K562 (cell line): Measurements from ENCODE around the gene VARS1. TPM values are rescaled to one million over a fixed set of nuclear protein-coding genes. Genes with fewer than 3 reads are reported as not detected.

Experiments used
- AFF1 ChIP-seq, 2 experiments: fragments of 450-650 bp; IDR thresholded peaks; 2 replicates each; pipeline ENCODE4 v1.6.1; 2018; ENCODE audit warnings: mild to moderate bottlenecking in 2 of 2, low read depth in 1 of 2; ENCODE audit not compliant: partially characterized antibody in 2 of 2
- BHLHE40 ChIP-seq: IDR thresholded peaks from 2 replicates; pipeline ENCODE4 v1.6.1; 2011; ENCODE audit warnings: low read length, improper control_type of control experiment
- BMI1 ChIP-seq: fragments of 150-350 bp; IDR thresholded peaks from 2 replicates; pipeline ENCODE4 v1.6.1; 2014; ENCODE audit warnings: low read length
- EHMT2 ChIP-seq: fragments of 450-650 bp; IDR thresholded peaks from 2 replicates; pipeline ENCODE4 v1.6.1; 2018; ENCODE audit warnings: antibody characterized with exemption
- ETV5 ChIP-seq: sonication (generic); formaldehyde crosslinking; IDR thresholded peaks from 2 replicates; pipeline ENCODE4 v1.4.0; 2020; ENCODE audit warnings: low read depth, mild to moderate bottlenecking, missing genetic modification reagents
- FOXK2 ChIP-seq, 2 experiments: fragments of 450-650 bp; IDR thresholded peaks in 1 of 2; conservative IDR thresholded peaks in 1 of 2; 2 replicates each; pipeline ENCODE4 v1.6.1; 2016; ENCODE audit warnings: low read depth in 2 of 2, mild to moderate bottlenecking in 1 of 2
- FUS ChIP-seq: fragments of 200-400 bp; formaldehyde crosslinking; optimal IDR thresholded peaks from 2 replicates; pipeline ENCODE3; 2017; ENCODE audit warnings: low read depth, low read length
- GABPB1 ChIP-seq: sonication (generic); formaldehyde crosslinking; IDR thresholded peaks from 2 replicates; pipeline ENCODE4 v1.8.0; 2022; ENCODE audit warnings: mild to moderate bottlenecking, missing genetic modification reagents
- ILF3 ChIP-seq: fragments of 450-650 bp; IDR thresholded peaks from 2 replicates; pipeline ENCODE4 v1.6.1; 2018; ENCODE audit warnings: antibody characterized with exemption, mild to moderate bottlenecking, moderate library complexity, borderline replicate concordance
- MAFF ChIP-seq: IDR thresholded peaks from 2 replicates; pipeline ENCODE4 v1.6.1; 2012; ENCODE audit warnings: low read length, improper control_type of control experiment
- NCOA6 ChIP-seq: fragments of 450-650 bp; IDR thresholded peaks from 2 replicates; pipeline ENCODE4 v1.6.1; 2017; ENCODE audit warnings: mild to moderate bottlenecking
- NR1H2 ChIP-seq: sonication (generic); formaldehyde crosslinking; IDR thresholded peaks from 2 replicates; pipeline ENCODE4 v1.4.0; 2020; ENCODE audit warnings: mild to moderate bottlenecking, missing genetic modification reagents
- NR2C2 ChIP-seq, 2 experiments: fragments of 200-800 bp in 1 of 2; sonication (Bioruptor generic) in 1 of 2; sonication (generic) in 1 of 2; formaldehyde crosslinking in 1 of 2; IDR thresholded peaks; 2 replicates each; pipeline versions ENCODE4 v1.6.1 to v1.8.0; 2016 to 2022; ENCODE audit warnings: mild to moderate bottlenecking in 1 of 2, missing compliant biosample characterization in 1 of 2, missing genetic modification characterization in 1 of 2, missing genetic modification reagents in 1 of 2
- NR4A1 ChIP-seq, 2 experiments: fragments of 250-450 bp in 1 of 2; fragments of 450-650 bp in 1 of 2; sonication (Bioruptor Pico) in 1 of 2; IDR thresholded peaks; 2 replicates each; pipeline versions ENCODE4 v1.4.0 to v1.6.1; 2016 to 2020; ENCODE audit warnings: mild to moderate bottlenecking in 2 of 2, missing compliant biosample characterization in 1 of 2, missing genetic modification characterization in 1 of 2, moderate library complexity in 1 of 2
- POLR3A ChIP-seq: IDR thresholded peaks from 2 replicates; pipeline ENCODE4 v1.6.1; 2011; ENCODE audit warnings: borderline replicate concordance, mild to moderate bottlenecking, moderate library complexity; ENCODE audit not compliant: insufficient read length, insufficient read depth; ENCODE audit errors: extremely low read depth
- SMAD2 ChIP-seq: fragments of 150-350 bp; IDR thresholded peaks from 2 replicates; pipeline ENCODE4 v1.6.1; 2014; ENCODE audit warnings: low read depth, mild to moderate bottlenecking, low read length
- SNAPC5 ChIP-seq: fragments of 250-450 bp; sonication (Bioruptor Pico); IDR thresholded peaks from 2 replicates; pipeline ENCODE4 v1.8.0; 2021; ENCODE audit warnings: moderate library complexity, mild to moderate bottlenecking, inconsistent platforms
- SUPT5H ChIP-seq: fragments of 450-650 bp; IDR thresholded peaks from 2 replicates; pipeline ENCODE4 v1.6.1; 2016
- TEAD4 ChIP-seq, 2 experiments: sonication (generic) in 1 of 2; formaldehyde crosslinking in 1 of 2; IDR thresholded peaks; 2 replicates each; pipeline versions ENCODE4 v1.6.1 to v1.8.0; 2012 to 2022; ENCODE audit warnings: borderline replicate concordance in 1 of 2, inconsistent platforms in 1 of 2, low read length in 1 of 2, mild to moderate bottlenecking in 1 of 2, missing genetic modification reagents in 1 of 2
- ZFX ChIP-seq: sonication (generic); formaldehyde crosslinking; IDR thresholded peaks from 2 replicates; pipeline ENCODE4 v1.8.0; 2022; ENCODE audit warnings: mild to moderate bottlenecking, missing genetic modification reagents, moderate library complexity
- ZNF395 ChIP-seq: fragments of 200-800 bp; sonication (Bioruptor generic); IDR thresholded peaks from 2 replicates; pipeline ENCODE4 v1.6.1; 2017; ENCODE audit warnings: missing genetic modification characterization, missing compliant biosample characterization
- ZNF830 ChIP-seq: fragments of 250-450 bp; sonication (Bioruptor Pico); IDR thresholded peaks from 2 replicates; pipeline ENCODE4 v1.5.0; 2021; ENCODE audit warnings: mild to moderate bottlenecking
- polyA plus RNA-seq, 8 experiments: library from polyadenylated mRNA; depleted of rRNA in 4 of 8; stranded (reverse) in 5 of 8; unstranded in 3 of 8; fragments of >200 nt; fragmentation: Nextera tagmentation in 2 of 8; fragmentation: Illumina TruSeq in 1 of 8; extraction: Ambion mirVana in 2 of 8; extraction: Trizol in 1 of 8; gene quantifications; 2 replicates each; pipeline versions ENCODE4 v1.2.1 to v1.2.3, GENCODE V29; 2011 to 2014; ENCODE audit warnings: inconsistent platforms in 1 of 8, missing spikeins in 1 of 8
- total RNA-seq, 7 experiments: library from RNA; depleted of rRNA in 6 of 7; stranded (reverse); fragments of >200 nt in 6 of 7; fragmentation: Illumina TruSeq in 2 of 7; extraction: Trizol in 2 of 7; gene quantifications; 2 replicates each; pipeline versions ENCODE4 v1.2.1 to v1.2.3, GENCODE V29; 2011 to 2021; ENCODE audit warnings: low replicate concordance in 1 of 7

VARS1 gene
- total and polyA plus RNA-seq, 9 of the 15 experiments (the other 6 are each of a cell fraction or from before 2014, with no cell fraction given) = 2.9 to 488 (median 130) TPM

- TF ChIP-seq ZNF395 (no peak; the same call in 1 of the 2 replicates), MAFF (peak; percentile 20; the same call in 1 of the 2 replicates), GABPB1 (CRISPR knock-in tag) (peak; percentile 83; the same call in 1 of the 2 replicates), FUS (peak; percentile 56), ZFX (CRISPR knock-in tag) (peak; percentile 99), ETV5 (CRISPR knock-in tag) (peak; percentile 79), AFF1 (IDR thresholded peaks at IDR 0.05; ENCODE audit: low read depth in 1 of 2, partially characterized antibody in 2 of 2) (peak in 1 of 2 experiments; percentile 77), EHMT2 (no peak), BMI1 (no peak), POLR3A (no peak), NCOA6 (no peak), ILF3 (no peak), SUPT5H (peak; percentile 97), SMAD2 (no peak), NR4A1 (CRISPR knock-in tag; IDR thresholded peaks at IDR 0.05) (no peak), NR4A1 (tag; IDR thresholded peaks at IDR 0.05) (peak; percentile 53; the same call in 1 of the 2 replicates), NR2C2 (CRISPR knock-in tag; IDR thresholded peaks at IDR 0.05) (no peak), NR2C2 (tag; IDR thresholded peaks at IDR 0.05) (peak; percentile 64; the same call in 1 of the 2 replicates), FOXK2 (conservative IDR thresholded peaks at IDR 0.05 in 1 of 2, IDR thresholded peaks at IDR 0.05 in 1 of 2; ENCODE audit: low read depth in 2 of 2) (peak in 1 of 2 experiments; percentile 83; a peak in 3 of 4 replicates), ZNF830 (CRISPR knock-in tag) (no peak), BHLHE40 (no peak; the same call in 1 of the 2 replicates), SNAPC5 (no peak), NR1H2 (CRISPR knock-in tag) (peak; percentile 90; the same call in 1 of the 2 replicates), TEAD4 (IDR thresholded peaks at IDR 0.05; ENCODE audit: low read length) (no peak; the same call in 1 of the 2 replicates), TEAD4 (CRISPR knock-in tag; IDR thresholded peaks at IDR 0.05; ENCODE audit: borderline replicate concordance) (no peak)
Observed at GRCh38 chr6:31806470-31807272, 11.1 kb upstream of the VARS1 start, which contains the start of gene LSM2 (continued).
